GM18870 (cell line): ENCODE data around the gene DTNBP1.

Experiments used
- ATAC-seq: cut with Tn5 transposase; IDR thresholded peaks from one replicate; pipeline ENCODE4 v1.9.1; 2021; ENCODE audit warnings: moderate library complexity; ENCODE audit not compliant: unreplicated experiment

DTNBP1 gene

DNA sequence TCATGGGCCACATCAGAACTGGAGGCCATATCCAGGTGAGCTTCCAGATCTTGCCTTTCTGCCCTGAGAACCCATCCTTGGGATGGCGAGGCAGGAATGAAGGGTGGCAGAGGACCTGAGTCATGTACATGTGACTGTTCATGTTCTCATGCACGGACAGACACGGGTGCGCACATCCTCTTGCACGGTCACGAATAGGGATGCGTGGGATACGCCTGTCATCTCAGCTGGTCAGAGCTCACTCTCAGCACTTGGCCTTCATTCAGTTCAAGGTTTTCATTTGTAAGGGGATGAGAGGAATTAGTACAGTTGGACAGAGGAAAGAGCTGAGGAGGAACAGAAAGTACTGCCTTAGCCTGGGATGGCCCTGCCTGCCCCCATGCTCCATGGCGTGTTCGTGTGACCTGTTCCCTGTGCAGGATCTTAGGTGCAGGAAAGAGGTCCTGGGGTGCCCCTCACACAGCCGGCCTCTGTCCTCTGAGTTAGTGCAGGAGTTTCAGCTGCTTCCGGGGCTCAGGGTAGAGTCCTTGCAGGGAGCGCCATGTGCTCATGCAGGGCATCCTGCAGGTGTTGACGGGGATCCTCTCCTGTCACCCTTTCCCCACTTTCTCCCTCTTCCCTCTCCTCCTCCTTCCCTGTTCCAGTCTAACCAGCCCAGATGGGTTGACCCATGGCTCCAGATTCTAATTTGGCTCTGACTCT lies 173.4 kb downstream of the DTNBP1 start:
- no peak for ATAC-seq

DNA sequence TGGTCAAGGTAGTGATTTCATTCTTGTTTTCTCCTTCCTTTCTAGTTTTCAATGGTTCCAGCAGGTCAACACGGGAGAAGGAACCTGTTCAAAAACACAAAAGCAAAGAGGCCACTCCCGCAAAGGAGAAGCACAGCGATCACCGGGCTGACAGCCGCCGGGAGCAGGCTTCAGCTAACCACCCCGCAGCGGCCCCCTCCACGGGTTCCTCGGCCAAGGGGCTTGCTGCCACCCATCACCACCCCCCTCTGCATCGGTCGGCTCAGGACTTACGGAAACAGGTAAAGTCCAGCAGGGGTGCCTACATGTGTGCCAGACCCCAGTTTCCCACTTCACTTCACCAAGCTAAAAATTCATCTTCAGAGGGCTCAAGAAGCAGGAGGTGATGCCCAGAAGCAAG lies 175.6 kb downstream of the DTNBP1 start:
- ATAC-seq: no peak

DNA sequence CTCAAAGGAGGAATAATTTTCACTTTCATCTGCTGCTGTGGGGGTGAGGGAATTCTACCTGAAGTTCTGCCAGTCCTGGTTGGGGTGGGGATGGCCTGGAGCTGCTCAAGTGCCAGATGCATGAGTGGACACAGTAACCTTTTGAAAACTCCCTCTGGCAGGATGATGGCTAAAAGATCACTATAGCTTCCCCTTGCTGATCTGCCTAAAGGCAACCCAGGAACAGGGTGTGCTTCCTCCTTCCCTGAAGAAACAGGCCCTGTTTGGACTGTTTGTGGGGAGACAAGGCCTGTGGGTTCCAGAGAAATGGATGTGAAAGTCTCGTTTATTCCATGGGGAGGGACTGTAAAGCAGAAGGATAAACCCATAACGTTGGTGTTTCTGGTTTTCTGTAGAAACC lies 176.9 kb downstream of the DTNBP1 start:
- ATAC-seq: no peak

DNA sequence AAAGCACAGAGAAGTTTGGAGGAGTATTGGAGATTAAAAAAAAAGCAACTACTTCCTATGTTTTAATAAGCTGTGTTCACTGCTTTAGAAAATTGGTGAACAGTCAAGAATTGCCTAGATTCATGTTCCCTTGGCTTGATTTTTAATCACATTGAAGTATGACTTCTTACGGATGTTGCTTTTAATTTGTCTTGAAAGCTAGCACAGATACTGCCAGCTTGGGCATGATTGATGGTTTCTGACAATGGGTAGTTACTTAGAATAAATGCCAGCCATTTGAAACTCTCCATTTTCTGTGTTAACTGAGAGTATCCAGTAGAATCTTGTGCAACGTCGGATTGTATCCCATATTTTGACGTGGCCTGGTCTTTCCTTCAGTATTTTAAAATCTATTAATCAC lies 178.0 kb downstream of the DTNBP1 start:
- no peak for ATAC-seq

DNA sequence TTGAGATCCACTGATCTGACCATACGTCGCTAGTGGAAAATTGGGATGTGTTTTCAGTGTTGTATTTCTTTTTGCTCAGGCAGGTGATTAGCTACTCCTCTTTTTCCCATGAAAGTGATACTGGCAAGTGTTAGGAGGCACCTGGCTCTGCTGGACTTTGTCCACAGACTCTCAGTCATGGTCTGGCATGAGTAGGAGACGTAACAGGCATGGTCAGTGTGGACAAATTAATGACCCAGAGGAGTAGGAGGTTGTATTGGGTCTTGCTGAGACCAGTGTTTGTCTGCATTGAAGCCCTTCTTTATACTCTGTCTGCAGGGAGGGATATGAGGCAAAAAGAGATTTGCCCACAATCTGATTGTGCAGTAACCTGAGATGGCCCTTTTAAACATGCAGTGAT lies 178.7 kb downstream of the DTNBP1 start:
- ATAC-seq: no peak

DNA sequence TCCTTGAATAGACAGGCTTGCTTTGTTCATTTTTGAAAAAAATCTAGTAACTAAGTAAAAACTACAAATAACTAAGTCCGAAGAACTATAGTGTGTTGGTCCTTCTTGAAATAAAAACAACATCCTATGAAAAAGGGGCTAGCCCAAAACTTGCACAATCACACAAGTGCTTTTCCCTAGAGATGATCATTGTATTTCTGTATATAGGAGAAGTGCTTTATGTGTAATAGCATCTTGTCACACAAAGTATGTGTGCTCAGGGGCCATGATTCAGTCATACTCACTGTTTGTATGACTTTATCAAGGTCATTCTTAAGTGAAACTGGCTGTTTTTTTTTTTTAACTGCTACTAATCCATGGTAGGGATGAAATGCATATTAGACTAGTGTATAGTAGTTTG lies 179.8 kb downstream of the DTNBP1 start:
- ATAC-seq: no peak

DNA sequence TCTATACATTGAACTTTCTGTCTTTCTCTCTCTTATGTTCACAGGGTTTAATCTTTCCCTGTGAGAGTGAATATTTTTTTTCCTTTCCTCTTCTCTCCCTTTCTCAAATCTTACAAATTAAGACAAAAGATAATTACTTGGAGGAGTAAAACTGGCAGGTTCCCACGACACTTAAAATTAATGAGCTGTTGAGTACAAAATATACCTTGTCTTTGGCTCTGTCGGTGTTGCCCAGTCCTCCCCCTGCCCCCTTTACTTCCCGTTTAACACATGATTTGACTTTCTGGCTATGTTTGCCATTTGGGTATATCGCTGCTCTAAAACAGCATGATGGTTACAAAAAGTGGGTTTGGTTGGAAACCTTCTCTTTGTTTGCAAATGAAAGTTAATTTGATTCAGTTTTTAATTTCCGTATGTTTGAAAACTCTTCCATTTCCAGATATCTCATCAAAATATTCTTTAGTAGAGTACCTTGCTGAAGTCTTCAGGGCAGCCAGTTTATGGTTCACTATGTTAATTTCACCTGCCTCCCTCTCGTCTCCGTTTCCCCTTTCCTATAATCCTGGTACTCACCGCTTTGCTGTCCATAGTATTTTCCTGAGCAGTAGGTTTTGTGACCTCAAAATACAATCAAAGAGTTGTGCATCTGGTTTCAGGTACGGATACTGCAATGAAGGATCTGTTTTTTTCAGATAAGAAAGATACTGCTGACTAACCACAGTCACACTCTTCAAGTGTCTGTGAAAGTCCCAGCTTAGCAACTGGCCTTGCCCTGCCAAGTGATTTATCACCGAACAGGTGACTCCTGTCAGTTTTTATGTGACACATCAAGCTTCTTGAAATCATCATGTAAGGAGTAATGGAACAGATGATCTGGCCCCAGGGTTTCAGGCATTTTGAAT lies 181.2 kb downstream of the DTNBP1 start:
- ATAC-seq: no peak

DNA sequence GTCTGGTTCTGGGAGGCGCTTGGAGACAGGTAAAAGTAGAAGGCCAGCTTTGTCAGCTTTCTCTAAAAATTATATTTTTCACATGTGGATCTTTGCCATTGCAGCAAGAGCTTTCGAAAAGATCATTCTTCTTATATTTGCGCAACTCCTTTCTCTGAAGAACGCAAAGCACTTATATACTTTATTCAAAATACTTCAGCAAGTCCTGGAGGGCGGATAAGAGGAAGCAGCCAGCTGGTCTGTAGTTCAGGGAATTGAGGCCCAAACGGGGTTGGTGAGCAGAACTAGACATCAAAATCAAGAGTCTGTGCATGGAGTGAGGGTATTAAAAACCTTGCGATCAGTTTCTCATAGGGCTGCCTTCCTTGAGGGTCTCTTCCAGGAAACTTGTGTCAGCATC lies 182.3 kb downstream of the DTNBP1 start:
- ATAC-seq: no peak

DNA sequence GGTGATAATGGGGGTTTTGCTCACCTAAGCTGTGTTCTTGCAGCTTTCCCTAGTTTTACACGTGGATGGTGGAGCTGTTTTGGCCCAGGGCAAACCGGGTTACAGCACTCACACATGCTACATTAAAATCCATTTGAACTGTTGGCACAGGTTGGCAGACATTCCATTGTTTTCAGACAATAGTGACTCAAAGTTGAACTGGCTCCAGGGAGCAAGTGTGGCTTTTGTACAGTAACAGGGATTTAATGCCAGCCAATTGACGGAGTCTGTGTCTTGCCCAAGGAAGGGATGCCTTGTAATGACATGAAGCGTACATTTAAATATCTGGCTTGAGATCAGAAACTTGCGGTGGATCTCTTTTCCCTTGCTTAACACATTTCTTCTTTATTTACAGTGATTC lies 183.1 kb downstream of the DTNBP1 start:
- no peak for ATAC-seq

DNA sequence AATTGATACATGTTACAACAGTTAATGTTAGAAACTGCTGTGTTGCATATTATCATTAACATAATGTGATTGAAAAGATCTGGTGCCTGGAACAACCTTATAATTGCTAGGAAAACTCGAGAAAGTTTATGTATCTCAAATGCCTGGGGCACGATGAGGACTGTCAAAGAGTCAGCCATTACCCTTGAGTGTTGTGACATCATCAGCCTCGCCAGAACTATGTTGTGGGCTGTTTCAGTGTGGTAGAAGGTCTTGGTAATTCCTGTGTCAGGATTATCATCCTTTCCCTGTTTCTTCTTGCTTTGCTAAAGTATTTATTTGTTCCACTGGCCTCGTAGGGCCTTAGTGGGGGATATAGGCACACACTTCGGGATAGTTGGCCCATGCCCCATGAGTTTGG lies 185.1 kb downstream of the DTNBP1 start:
- no peak for ATAC-seq

DNA sequence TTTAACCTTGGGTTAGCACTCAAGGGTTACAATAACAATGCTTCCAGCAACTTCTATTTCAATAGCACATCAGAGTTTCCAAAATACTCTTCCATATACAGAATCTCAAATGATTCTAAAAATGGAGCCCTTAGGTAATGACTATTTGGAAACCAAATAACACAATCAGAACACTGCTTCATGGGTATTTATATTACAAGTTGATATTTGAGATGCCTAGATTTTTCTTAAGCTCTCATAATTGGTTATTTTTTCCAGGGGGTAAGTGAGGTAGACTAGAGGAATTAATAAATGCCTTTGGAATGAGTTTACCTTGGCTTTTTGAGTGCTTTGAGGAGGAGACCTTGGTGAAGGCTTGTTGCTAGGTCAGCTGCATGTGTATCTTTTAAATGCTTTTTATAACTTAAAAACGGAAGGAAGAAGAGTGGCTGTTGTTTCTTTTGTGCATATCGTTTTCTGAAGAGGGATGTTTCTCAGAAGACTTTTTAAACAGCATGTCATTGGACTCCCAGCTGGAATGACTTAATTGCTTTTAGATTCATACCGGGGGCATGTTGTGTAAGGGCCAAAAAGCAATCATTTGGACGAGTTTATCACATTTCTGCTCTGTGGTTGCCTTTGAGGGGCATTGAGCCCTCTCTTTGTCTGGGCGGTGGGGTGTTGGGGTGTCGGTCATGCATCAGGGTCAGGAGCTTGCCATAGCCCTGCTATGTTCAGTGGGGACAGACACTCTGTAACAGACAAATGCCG lies 186.0 kb downstream of the DTNBP1 start:
- ATAC-seq: no peak

DNA sequence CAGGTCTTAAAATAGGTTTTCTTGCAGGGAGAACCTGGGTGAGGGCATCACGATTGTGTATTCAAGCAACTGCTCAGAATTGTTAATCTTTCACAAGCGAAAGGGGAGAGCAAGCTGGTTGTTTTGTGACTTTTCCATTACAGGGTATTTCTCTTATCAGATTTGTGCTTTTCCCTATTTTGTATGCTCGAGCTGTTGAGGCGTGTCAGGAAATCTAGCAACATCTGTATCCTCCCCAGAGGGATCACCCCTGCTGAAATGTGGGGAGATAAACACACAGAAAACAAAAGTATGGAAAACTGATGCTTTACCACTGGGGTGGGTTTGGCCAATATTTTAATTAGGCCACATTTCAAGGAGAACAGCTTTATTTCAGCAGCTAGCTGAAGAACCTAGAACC lies 187.0 kb downstream of the DTNBP1 start:
- ATAC-seq: no peak

DNA sequence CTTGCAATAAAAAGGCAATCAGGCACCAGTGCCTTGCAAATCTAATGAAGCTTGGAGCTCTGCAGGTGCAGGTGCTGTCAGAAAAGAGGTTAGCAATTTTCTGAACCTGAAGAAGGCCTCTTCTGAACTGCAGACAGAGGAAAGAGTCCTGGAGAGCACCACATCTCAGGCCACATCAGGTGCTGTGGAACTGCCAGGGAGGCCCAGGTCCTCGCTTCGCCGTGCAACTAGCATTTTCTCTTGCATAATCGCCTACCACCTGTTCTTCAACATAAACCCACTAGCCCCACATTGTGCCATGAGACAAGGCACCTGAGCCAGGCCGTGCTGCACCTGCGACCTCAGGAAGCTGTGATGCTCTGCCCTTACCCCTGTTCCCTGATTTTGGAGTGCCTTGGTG lies 187.6 kb downstream of the DTNBP1 start:
- ATAC-seq: no peak

DNA sequence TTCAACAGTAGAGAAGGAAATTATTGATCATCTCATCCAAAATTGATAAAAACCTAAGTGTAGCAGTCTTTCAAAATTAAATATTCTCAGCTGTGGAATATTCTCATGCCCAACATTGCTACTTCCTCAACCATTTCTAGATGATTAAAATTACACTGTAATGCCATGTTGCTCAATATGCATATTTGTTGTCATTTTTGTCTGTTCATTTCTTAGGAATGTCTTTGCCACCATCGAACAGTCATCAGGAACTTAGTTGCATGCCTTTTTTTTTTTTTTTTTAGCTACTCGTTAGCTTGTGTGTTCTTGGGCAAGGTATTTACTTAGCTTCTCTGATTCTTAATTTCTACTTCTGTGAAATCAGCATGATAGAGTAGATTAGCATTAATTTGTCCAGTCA lies 188.6 kb downstream of the DTNBP1 start:
- ATAC-seq: no peak

DNA sequence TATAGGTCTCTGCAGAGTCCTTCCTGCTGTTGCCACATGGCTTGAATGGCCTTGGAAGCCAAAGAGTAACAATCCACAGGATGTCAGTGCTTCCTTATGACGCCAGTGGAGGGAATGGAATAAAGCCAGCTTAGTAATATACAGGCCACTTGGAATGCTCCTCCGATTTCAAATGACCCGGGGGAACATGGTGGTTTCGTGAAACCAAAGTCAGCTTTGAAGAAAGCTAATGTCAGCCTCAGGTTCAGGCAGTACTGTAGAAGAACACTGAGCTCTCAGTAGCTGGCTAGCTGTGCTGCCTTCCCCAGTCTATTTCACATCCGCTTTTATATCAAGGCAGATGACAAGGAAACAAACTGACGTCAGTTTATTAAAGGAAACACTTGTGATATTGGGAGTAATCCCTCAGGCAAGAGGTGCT lies 189.1 kb downstream of the DTNBP1 start:
- no peak for ATAC-seq

DNA sequence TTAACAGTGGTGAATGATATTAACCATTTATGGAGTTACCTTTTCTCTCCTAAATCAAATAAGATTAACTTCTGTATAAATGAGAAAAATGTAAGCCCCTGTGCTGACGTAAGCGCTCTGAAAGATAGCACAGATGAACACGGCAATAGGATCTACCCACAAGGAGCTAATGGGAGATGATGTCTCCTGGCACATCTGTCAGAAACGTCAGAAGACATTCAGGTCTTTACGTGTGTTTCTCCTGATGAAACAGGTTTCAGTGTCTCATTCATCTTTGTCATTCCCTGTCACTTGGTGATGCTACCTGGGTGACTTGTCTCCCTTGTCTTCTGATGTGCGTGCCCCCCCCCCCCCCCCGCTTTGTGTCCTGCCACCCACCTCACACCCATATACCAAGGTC lies 189.7 kb downstream of the DTNBP1 start:
- no peak for ATAC-seq
